Measurements from ENCODE around the gene RNU1-3. TPM values are rescaled to one million over a fixed set of nuclear protein-coding genes. Genes with fewer than 3 reads are reported as not detected.
A peak's percentile ranks its signal among the peaks of the same experiment; 100 is the strongest.
"Not testable (repeated sequence)": the region's sequence is repeated elsewhere in the genome, so short reads cannot be mapped to it uniquely, and the experiment has no call there.

Gene RNU1-3
- total RNA-seq = 1,000 to 10,000 TPM; 3,182 to 3,922 TPM
- total RNA-seq = 0 to 0.08 reads per million in 2 donors

- not testable (repeated sequence) for H3K36me3 Mint-ChIP-seq (ENCODE audit: low read depth); H3K27ac Mint-ChIP-seq; DNase-seq; H3K4me3 Mint-ChIP-seq; H3K9me3 ChIP-seq (ENCODE audit: control insufficient read depth, low read length, poor library complexity, severe bottlenecking); H3K4me1 Mint-ChIP-seq; H3K27me3 Mint-ChIP-seq
- ATAC-seq = peak; percentile 99
These were observed at the start of gene RNU1-3 for GRCh38 chr1:16666502-16667413. RNU1-3 (minus strand) TSS chr1:16666948.

DNA sequence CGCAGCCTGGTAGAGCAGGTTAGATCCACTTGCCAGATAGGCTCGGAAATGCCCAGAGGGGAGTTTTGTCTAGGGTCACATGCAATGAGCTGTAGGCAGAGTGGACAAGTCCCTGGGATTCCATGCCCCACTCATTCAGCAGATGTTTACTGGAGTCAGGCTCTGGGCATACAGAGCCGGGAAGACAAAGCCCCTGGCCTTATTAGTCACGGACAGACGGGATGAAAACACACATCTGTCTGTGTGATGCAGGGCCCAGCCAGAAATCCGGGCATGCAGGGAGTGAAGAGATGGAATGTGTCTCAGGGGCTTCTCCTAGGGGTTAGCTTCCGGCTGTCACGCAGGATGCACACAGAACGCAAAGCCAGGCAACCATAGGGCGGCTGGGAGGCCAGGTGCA, 46.7 kb upstream of the RNU1-3 start:
- H3K4me1 Mint-ChIP-seq; H3K9me3 ChIP-seq (ENCODE audit: control insufficient read depth, low read length, poor library complexity, severe bottlenecking); H3K4me3 Mint-ChIP-seq; H3K27ac Mint-ChIP-seq; DNase-seq; ATAC-seq; H3K36me3 Mint-ChIP-seq (ENCODE audit: low read depth): not testable (repeated sequence)
- H3K27me3 Mint-ChIP-seq = peaks cover 12% of the 10 kb centered on the region

DNA sequence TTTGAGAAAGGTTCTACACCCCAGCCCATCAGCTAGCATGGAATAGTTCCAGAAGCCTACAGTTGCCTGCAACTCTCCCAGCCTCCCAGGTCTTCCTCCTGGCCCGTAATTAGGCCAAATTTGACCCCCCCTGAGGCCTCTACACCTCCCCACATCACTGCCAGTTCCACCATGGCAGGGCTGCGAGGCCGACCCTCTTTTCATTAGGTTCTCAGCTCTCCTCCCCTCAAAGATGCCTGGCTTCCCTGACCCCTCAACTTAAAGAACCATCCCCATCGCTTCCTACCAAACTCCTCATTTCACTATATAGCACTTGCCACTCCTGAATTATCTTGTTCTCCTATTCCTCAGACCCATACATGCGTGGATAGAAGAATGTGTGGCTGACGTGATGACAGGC, 46.2 kb upstream of the RNU1-3 start:
- H3K27ac Mint-ChIP-seq; ATAC-seq; H3K36me3 Mint-ChIP-seq (ENCODE audit: low read depth); DNase-seq; H3K9me3 ChIP-seq (ENCODE audit: control insufficient read depth, low read length, poor library complexity, severe bottlenecking); H3K4me3 Mint-ChIP-seq; H3K4me1 Mint-ChIP-seq: not testable (repeated sequence)
- H3K27me3 Mint-ChIP-seq = peaks cover 11% of the 10 kb centered on the region

GRCh38 chr1:16712582-16712981, 45.8 kb upstream of the RNU1-3 start:
- ATAC-seq; H3K4me3 Mint-ChIP-seq; H3K4me1 Mint-ChIP-seq; H3K9me3 ChIP-seq (ENCODE audit: control insufficient read depth, low read length, poor library complexity, severe bottlenecking); H3K36me3 Mint-ChIP-seq (ENCODE audit: low read depth); DNase-seq; H3K27ac Mint-ChIP-seq; H3K27me3 Mint-ChIP-seq: not testable (repeated sequence)

GRCh38 chr1:16712131-16712530, 45.4 kb upstream of the RNU1-3 start:
- not testable (repeated sequence) for H3K4me3 Mint-ChIP-seq; H3K27me3 Mint-ChIP-seq; H3K27ac Mint-ChIP-seq; H3K4me1 Mint-ChIP-seq; DNase-seq; ATAC-seq; H3K9me3 ChIP-seq (ENCODE audit: control insufficient read depth, low read length, poor library complexity, severe bottlenecking); H3K36me3 Mint-ChIP-seq (ENCODE audit: low read depth)

DNA sequence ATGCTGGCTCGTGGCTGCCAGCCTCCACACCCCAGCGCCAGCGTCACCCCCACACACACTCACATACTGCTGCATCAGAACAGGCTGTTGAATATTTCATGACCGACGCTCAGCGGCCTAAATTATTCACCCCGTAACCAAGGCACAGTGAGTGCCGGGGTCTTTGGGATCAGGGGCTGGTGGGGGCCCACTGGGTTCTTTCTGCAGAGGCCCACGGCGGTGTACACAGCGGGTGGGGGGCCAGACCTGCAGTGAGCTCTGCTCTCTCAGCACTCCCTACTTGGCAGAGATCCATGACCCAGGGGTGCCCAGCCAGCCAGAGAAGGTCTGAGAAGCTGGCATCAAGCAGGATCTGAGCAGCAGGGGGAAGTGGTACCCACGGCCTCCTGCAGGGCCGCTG, 43.9 kb upstream of the RNU1-3 start:
- H3K9me3 ChIP-seq (ENCODE audit: control insufficient read depth, low read length, poor library complexity, severe bottlenecking); H3K4me3 Mint-ChIP-seq; DNase-seq; H3K27me3 Mint-ChIP-seq; ATAC-seq; H3K36me3 Mint-ChIP-seq (ENCODE audit: low read depth); H3K27ac Mint-ChIP-seq; H3K4me1 Mint-ChIP-seq: not testable (repeated sequence)

- ATAC-seq = peak; percentile 89
- H3K27me3 Mint-ChIP-seq; H3K4me3 Mint-ChIP-seq; DNase-seq; H3K9me3 ChIP-seq (ENCODE audit: control insufficient read depth, low read length, poor library complexity, severe bottlenecking); H3K27ac Mint-ChIP-seq; H3K36me3 Mint-ChIP-seq (ENCODE audit: low read depth); H3K4me1 Mint-ChIP-seq: not testable (repeated sequence)
These were observed 42.9 kb upstream of the RNU1-3 start for GRCh38 chr1:16709659-16710087.

GRCh38 chr1:16708704-16709103, 42.0 kb upstream of the RNU1-3 start:
- ATAC-seq; H3K36me3 Mint-ChIP-seq (ENCODE audit: low read depth); DNase-seq; H3K4me3 Mint-ChIP-seq; H3K4me1 Mint-ChIP-seq; H3K27me3 Mint-ChIP-seq; H3K27ac Mint-ChIP-seq; H3K9me3 ChIP-seq (ENCODE audit: control insufficient read depth, low read length, poor library complexity, severe bottlenecking): not testable (repeated sequence)

DNA sequence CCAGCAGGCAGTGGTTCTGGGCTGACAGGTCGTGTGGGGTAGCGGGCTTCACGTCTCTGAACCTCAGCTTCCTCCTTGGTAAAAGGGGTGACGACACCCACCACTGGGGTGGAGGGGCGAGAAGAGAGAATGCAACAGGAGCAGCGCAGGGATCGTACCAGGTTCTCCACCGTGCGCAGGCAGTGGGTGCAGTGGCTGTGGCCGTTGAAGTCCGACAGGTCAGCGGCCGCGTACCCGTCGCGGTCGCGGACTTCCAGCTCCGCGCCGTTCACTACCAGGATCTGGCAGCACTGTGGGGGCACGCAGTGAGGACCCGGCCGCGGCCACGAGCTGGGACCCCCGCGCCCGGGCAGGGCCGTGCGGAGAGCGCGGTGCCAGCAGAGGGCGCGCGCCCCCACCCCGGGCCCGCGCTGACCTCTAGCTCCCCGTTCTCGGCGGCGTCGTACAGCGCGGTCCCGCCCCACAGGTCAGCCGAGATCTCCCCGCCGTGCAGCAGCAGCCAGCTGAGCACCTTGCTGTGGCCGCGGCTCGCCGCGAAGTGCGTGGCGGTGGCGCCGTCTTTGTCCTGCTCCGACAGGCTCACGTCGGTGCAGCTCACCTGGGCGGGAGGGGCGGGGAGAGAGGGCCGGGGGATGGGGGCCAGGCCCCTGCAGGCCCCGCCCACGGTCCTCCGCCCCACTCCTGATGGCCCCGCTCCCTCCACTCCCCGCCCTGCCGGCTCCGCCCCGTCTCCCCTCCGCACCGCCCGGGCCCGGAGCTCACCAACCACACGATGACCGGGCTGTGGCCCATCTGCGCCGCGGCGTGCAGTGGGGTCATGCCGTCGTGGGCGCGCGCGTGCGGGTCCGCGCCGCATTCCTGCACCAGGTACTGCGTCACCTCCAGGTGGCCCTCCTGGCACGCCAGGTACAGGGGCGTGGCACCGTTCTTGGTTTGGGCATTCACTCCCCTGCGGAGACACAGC, 40.7 kb upstream of the RNU1-3 start:
- not testable (repeated sequence) for H3K9me3 ChIP-seq (ENCODE audit: control insufficient read depth, low read length, poor library complexity, severe bottlenecking); H3K27ac Mint-ChIP-seq; H3K27me3 Mint-ChIP-seq; DNase-seq; H3K4me3 Mint-ChIP-seq; H3K36me3 Mint-ChIP-seq (ENCODE audit: low read depth); H3K4me1 Mint-ChIP-seq
- peak; percentile 33 for ATAC-seq

DNA sequence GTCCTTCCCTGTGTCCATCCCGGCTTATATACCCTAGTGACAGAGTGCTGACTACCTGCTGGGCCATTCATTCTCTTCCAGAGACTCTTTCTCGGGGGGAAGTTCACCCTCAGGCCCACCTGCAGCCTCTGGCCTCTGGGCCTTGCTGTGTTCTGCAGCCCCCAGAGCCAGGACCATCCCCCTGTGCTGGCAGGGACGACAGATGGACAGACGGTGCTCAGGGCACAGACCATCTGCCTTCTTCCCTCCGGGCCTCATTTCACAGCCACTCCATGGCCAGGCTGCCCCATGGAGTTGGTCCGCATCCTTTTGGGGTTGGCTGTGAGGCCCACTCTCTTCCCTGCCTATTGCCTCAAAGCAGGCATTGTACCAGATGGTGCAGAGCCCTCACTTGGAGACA, 39.6 kb upstream of the RNU1-3 start:
- not testable (repeated sequence) for DNase-seq; H3K36me3 Mint-ChIP-seq (ENCODE audit: low read depth); H3K27ac Mint-ChIP-seq; H3K27me3 Mint-ChIP-seq; H3K9me3 ChIP-seq (ENCODE audit: control insufficient read depth, low read length, poor library complexity, severe bottlenecking); H3K4me1 Mint-ChIP-seq; ATAC-seq; H3K4me3 Mint-ChIP-seq

GRCh38 chr1:16704502-16705100, 37.9 kb upstream of the RNU1-3 start:
- H3K4me3 Mint-ChIP-seq; H3K9me3 ChIP-seq (ENCODE audit: control insufficient read depth, low read length, poor library complexity, severe bottlenecking); DNase-seq; H3K4me1 Mint-ChIP-seq; H3K36me3 Mint-ChIP-seq (ENCODE audit: low read depth); H3K27ac Mint-ChIP-seq; H3K27me3 Mint-ChIP-seq; ATAC-seq: not testable (repeated sequence)

GRCh38 chr1:16704076-16704475, 37.3 kb upstream of the RNU1-3 start:
- ATAC-seq; H3K4me3 Mint-ChIP-seq; H3K4me1 Mint-ChIP-seq; DNase-seq; H3K36me3 Mint-ChIP-seq (ENCODE audit: low read depth); H3K27ac Mint-ChIP-seq; H3K9me3 ChIP-seq (ENCODE audit: control insufficient read depth, low read length, poor library complexity, severe bottlenecking); H3K27me3 Mint-ChIP-seq: not testable (repeated sequence)

DNA sequence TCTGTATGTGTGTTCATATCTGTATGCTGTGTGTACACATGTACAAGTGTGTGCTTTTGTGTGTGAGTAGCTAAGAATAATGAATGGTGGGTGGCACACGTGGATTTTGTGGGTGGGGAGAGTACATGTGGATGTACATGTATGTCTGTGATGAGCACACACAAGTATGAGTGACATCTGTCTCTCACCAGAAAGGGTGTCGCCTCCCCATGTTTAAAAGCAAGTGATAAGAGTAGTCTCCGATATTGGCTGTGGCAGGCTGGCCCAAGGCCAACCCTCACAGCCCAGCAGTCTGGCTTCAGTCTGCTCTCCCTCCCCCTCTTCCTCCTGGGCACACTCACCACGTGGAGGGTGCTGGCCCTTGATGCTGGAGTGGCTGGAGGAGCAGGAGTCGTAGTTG, 36.9 kb upstream of the RNU1-3 start:
- H3K9me3 ChIP-seq (ENCODE audit: control insufficient read depth, low read length, poor library complexity, severe bottlenecking); ATAC-seq; H3K27me3 Mint-ChIP-seq; H3K36me3 Mint-ChIP-seq (ENCODE audit: low read depth); H3K4me1 Mint-ChIP-seq; H3K27ac Mint-ChIP-seq; DNase-seq; H3K4me3 Mint-ChIP-seq: not testable (repeated sequence)
